Measurements from ENCODE around the gene UBA1. TPM values are rescaled to one million over a fixed set of nuclear protein-coding genes. Genes with fewer than 3 reads are reported as not detected.
A peak's percentile ranks its signal among the peaks of the same experiment; 100 is the strongest.

Gene UBA1
- total RNA-seq, 4 donors from 2014 or later: 72.9 to 187 (median 149) TPM

- Histone ChIP-seq H3K9me3 (no peaks in the 10 kb centered on the region), H3K36me3 (no peaks in the 10 kb centered on the region), H3K27me3 (peaks cover 0 to 8% of the 10 kb centered on the region in 2 donors), H3K4me3 (peak overlapping the region; percentile 69 to 87), H3K4me1 (no peaks in the 10 kb centered on the region), H3K27ac (peak overlapping the region; percentile 95)
- TF ChIP-seq CTCF (IDR thresholded peaks at IDR 0.05): no peak
- no peak for TF ChIP-seq POLR2A (IDR thresholded peaks at IDR 0.05)
- intact Hi-C loops (cut with DNase I; ENCODE audit: low total_unique reads): no loop called here
- DNase-seq: peak in 1 of 2 donors; percentile 27
Observed at GRCh38 chrX:47145395-47146120, 48.1 kb upstream of the UBA1 start.

- H3K4me1 ChIP-seq: no peaks in the 10 kb centered on the region
- TF ChIP-seq POLR2A (IDR thresholded peaks at IDR 0.05) (no peak), CTCF (IDR thresholded peaks at IDR 0.05) (no peak)
- H3K9me3 ChIP-seq: no peaks in the 10 kb centered on the region
- H3K27ac ChIP-seq: peak overlapping the region; percentile 95
- H3K4me3 ChIP-seq: peak overlapping the region; percentile 69 to 87
- peaks cover 0 to 8% of the 10 kb centered on the region in 2 donors for H3K27me3 ChIP-seq
- DNase-seq: no peak
- intact Hi-C loops (cut with DNase I; ENCODE audit: low total_unique reads): no loop called here
- no peaks in the 10 kb centered on the region for H3K36me3 ChIP-seq
Observed at GRCh38 chrX:47146121-47146935, 47.3 kb upstream of the UBA1 start.

GRCh38 chrX:47146936-47147859 lies 46.4 kb upstream of the UBA1 start:
- no peaks in the 10 kb centered on the region for H3K36me3 ChIP-seq
- H3K4me3 ChIP-seq: peak overlapping the region in 1 of 2 donors; percentile 69
- DNase-seq: no peak
- intact Hi-C loops (cut with DNase I; ENCODE audit: low total_unique reads): no loop called here
- no peak for TF ChIP-seq CTCF (IDR thresholded peaks at IDR 0.05)
- no peaks in the 10 kb centered on the region for H3K9me3 ChIP-seq
- H3K27me3 ChIP-seq: peaks cover 0 to 8% of the 10 kb centered on the region in 2 donors
- H3K27ac ChIP-seq: peak overlapping the region; percentile 95
- H3K4me1 ChIP-seq: no peaks in the 10 kb centered on the region

GRCh38 chrX:47148946-47149345 lies 44.7 kb upstream of the UBA1 start:
- H3K36me3 ChIP-seq: no peaks in the 10 kb centered on the region
- no peak for TF ChIP-seq POLR2A (IDR thresholded peaks at IDR 0.05)
- no peak for TF ChIP-seq CTCF (IDR thresholded peaks at IDR 0.05)
- intact Hi-C loops (cut with DNase I; ENCODE audit: low total_unique reads): no loop called here
- no peaks in the 10 kb centered on the region for H3K4me1 ChIP-seq
- no peaks in the 10 kb centered on the region for H3K9me3 ChIP-seq
- no peak overlapping the region for H3K4me3 ChIP-seq
- peaks cover 0 to 4% of the 10 kb centered on the region in 2 donors for H3K27me3 ChIP-seq
- no peak for DNase-seq
- no peak overlapping the region for H3K27ac ChIP-seq

Measured in uterus (tissue), 4 donors.